IPS DF 4.7 (cell line): ENCODE data around the gene ORAI3.

Experiments used
- DNase-seq: peaks from one replicate; pipeline ENCODE4 v3.0.0-alpha.2; 2013; ENCODE audit warnings: low spot score; ENCODE audit errors: extremely low read depth

The ORAI3 gene

GRCh38 chr16:30948667-30949649 is at the start of gene ORAI3:
Gene ORAI3, plus strand, starts transcription at chr16:30949068. Its CDS starts 222 bp downstream, at chr16:30949290.
- no peak for DNase-seq

- no peak for DNase-seq
Measured at GRCh38 chr16:30899794-30900193, 49.1 kb upstream of the ORAI3 start.

- DNase-seq: no peak
Measured at GRCh38 chr16:30900588-30900987, 48.3 kb upstream of the ORAI3 start.

GRCh38 chr16:30901201-30902028 is 47.5 kb upstream of the ORAI3 start:
- no peak for DNase-seq

- DNase-seq: no peak
Measured at GRCh38 chr16:30902029-30902972, 46.6 kb upstream of the ORAI3 start.

- no peak for DNase-seq
Measured at GRCh38 chr16:30903002-30903401, 45.9 kb upstream of the ORAI3 start.

- DNase-seq: no peak
Measured at GRCh38 chr16:30903596-30903995, 45.3 kb upstream of the ORAI3 start.

- no peak for DNase-seq
Measured at GRCh38 chr16:30904114-30904780, 44.6 kb upstream of the ORAI3 start.

GRCh38 chr16:30907064-30907463 is 41.8 kb upstream of the ORAI3 start:
- DNase-seq: no peak

GRCh38 chr16:30910427-30911029 is 38.3 kb upstream of the ORAI3 start:
- DNase-seq: no peak

GRCh38 chr16:30912794-30913412 is 36.0 kb upstream of the ORAI3 start:
- no peak for DNase-seq

- no peak for DNase-seq
Measured at GRCh38 chr16:30914830-30915229, 34.0 kb upstream of the ORAI3 start.

- no peak for DNase-seq
Measured at GRCh38 chr16:30918614-30919013, 30.3 kb upstream of the ORAI3 start.

- no peak for DNase-seq
Measured at GRCh38 chr16:30920891-30921290, 28.0 kb upstream of the ORAI3 start.

GRCh38 chr16:30921459-30921747 is 27.5 kb upstream of the ORAI3 start:
- DNase-seq: no peak

- DNase-seq: peak; percentile 80
Measured at GRCh38 chr16:30921748-30922419, 27.0 kb upstream of the ORAI3 start.

GRCh38 chr16:30922420-30922959 is 26.4 kb upstream of the ORAI3 start:
- DNase-seq: peak; percentile 97

GRCh38 chr16:30922960-30923535 is 25.8 kb upstream of the ORAI3 start:
- DNase-seq: peak; percentile 98
